Erythroblast (primary cell): ENCODE results near the gene GNG3.

Experiments used
- GATA1 ChIP-seq: IDR thresholded peaks from 2 replicates; pipeline ENCODE4 v1.6.1; 2011; ENCODE audit warnings: low read depth, mild to moderate bottlenecking, control low read depth, low read length, moderate library complexity
- POLR2A ChIP-seq: IDR thresholded peaks from 2 replicates; pipeline ENCODE4 v1.6.1; 2011; ENCODE audit warnings: mild to moderate bottlenecking, low read length

GRCh38 chr11:62737196-62737595, 29.7 kb downstream of the GNG3 start:
- TF ChIP-seq POLR2A (no peak), GATA1 (no peak)
